GM23338 (cell line): ENCODE data around the gene DAW1. TPM values are rescaled to one million over a fixed set of nuclear protein-coding genes. Genes with fewer than 3 reads are reported as not detected.

Source experiments
- ATAC-seq: fragments of 200-7000 bp; cut with Tn5 transposase; 3 replicates; pipeline ENCODE4 v1.9.1; 2020
- DNase-seq: peaks from one replicate; pipeline ENCODE4 v3.0.0-alpha.2; 2015; ENCODE audit warnings: low spot score
- H2AFZ ChIP-seq: fragments of 200-600 bp; sonication (generic); 2 replicates; pipeline ENCODE4 v1.8.0; 2016; ENCODE audit warnings: antibody characterized with exemption, mild to moderate bottlenecking, moderate library complexity
- H3F3A ChIP-seq: fragments of 200-600 bp; sonication (generic); replicated peaks from 2 replicates; pipeline ENCODE4 v1.8.0; 2017; ENCODE audit warnings: antibody characterized with exemption, mixed run types, low read depth
- H3K27ac ChIP-seq: fragments of 200-600 bp; sonication (generic); 2 replicates; pipeline ENCODE4 v1.6.1; 2016; ENCODE audit warnings: low read depth
- H3K27me3 ChIP-seq: fragments of 200-600 bp; sonication (generic); 2 replicates; pipeline ENCODE4 v1.8.0; 2016; ENCODE audit warnings: mild to moderate bottlenecking, mixed run types, moderate library complexity; ENCODE audit not compliant: insufficient read depth
- H3K36me3 ChIP-seq: fragments of 200-600 bp; sonication (generic); 2 replicates; pipeline ENCODE4 v1.8.0; 2016; ENCODE audit warnings: mild to moderate bottlenecking; ENCODE audit not compliant: insufficient read depth
- H3K4me1 ChIP-seq: fragments of 200-600 bp; sonication (generic); 2 replicates; pipeline ENCODE4 v1.8.0; 2016; ENCODE audit warnings: mild to moderate bottlenecking, moderate library complexity; ENCODE audit not compliant: insufficient read depth
- H3K4me2 ChIP-seq: fragments of 200-600 bp; sonication (generic); 2 replicates; pipeline ENCODE4 v1.7.1; 2017; ENCODE audit warnings: mixed run types
- H3K4me3 ChIP-seq: fragments of 200-600 bp; sonication (generic); 2 replicates; pipeline ENCODE4 v1.6.1; 2016; ENCODE audit warnings: mixed run types
- H3K79me2 ChIP-seq: fragments of 200-600 bp; sonication (generic); replicated peaks from 2 replicates; pipeline ENCODE4 v1.8.0; 2017; ENCODE audit warnings: mild to moderate bottlenecking; ENCODE audit not compliant: insufficient read depth
- H3K9me2 ChIP-seq: fragments of 200-600 bp; sonication (generic); 2 replicates; pipeline ENCODE4 v1.8.0; 2017; ENCODE audit not compliant: insufficient read depth
- H4K20me1 ChIP-seq: fragments of 200-600 bp; sonication (generic); replicated peaks from 2 replicates; pipeline ENCODE4 v1.8.0; 2017; ENCODE audit warnings: mild to moderate bottlenecking; ENCODE audit not compliant: insufficient read depth
- H3K27ac Mint-ChIP-seq: 2 replicates; pipeline ENCODE4 v1.8.0; 2020; ENCODE audit warnings: inconsistent platforms, mild to moderate bottlenecking, moderate library complexity, mixed read lengths
- H3K27me3 Mint-ChIP-seq: 3 replicates; pipeline ENCODE4 v1.8.0; 2022; ENCODE audit warnings: low read depth, mild to moderate bottlenecking, moderate library complexity, mixed read lengths, inconsistent platforms; ENCODE audit not compliant: insufficient read depth, poor library complexity
- H3K36me3 Mint-ChIP-seq: 3 replicates; pipeline ENCODE4 v1.8.0; 2021; ENCODE audit warnings: low read depth, mild to moderate bottlenecking, inconsistent platforms, moderate library complexity, mixed read lengths
- H3K4me1 Mint-ChIP-seq: 3 replicates; pipeline ENCODE4 v1.8.0; 2020; ENCODE audit warnings: mild to moderate bottlenecking, inconsistent platforms, mixed read lengths
- H3K4me3 Mint-ChIP-seq: 3 replicates; pipeline ENCODE4 v1.8.0; 2021; ENCODE audit warnings: moderate library complexity, mild to moderate bottlenecking, inconsistent platforms, mixed read lengths
- H3K9me3 Mint-ChIP-seq: 3 replicates; pipeline ENCODE4 v1.8.0; 2020; ENCODE audit warnings: moderate library complexity, mild to moderate bottlenecking, inconsistent platforms, mixed read lengths
- CREB1 ChIP-seq: fragments of 250-450 bp; sonication (Bioruptor Pico); IDR thresholded peaks from 2 replicates; pipeline ENCODE4 v1.5.0; 2020; ENCODE audit warnings: low read depth, mild to moderate bottlenecking, moderate library complexity
- CTCF ChIP-seq, 2 experiments: fragments of 200-600 bp in 1 of 2; sonication (generic) in 1 of 2; conservative IDR thresholded peaks; 2 replicates each; pipeline versions ENCODE4 v1.5.1 to v1.6.1; 2016 to 2017; ENCODE audit warnings: antibody characterized with exemption in 2 of 2, low read depth in 2 of 2, mild to moderate bottlenecking in 2 of 2, moderate library complexity in 1 of 2
- ETS1 ChIP-seq: IDR thresholded peaks from 2 replicates; pipeline ENCODE4 v1.6.1; 2016; ENCODE audit warnings: antibody characterized with exemption
- EZH2phosphoT487 ChIP-seq: fragments of 200-600 bp; sonication (generic); IDR thresholded peaks from one replicate; pipeline ENCODE4 v1.8.1; 2018; ENCODE audit warnings: antibody characterized with exemption; ENCODE audit not compliant: unreplicated experiment
- NANOG ChIP-seq: IDR thresholded peaks from 2 replicates; pipeline ENCODE4 v1.6.1; 2016; ENCODE audit warnings: antibody characterized with exemption, borderline replicate concordance
- POLR2AphosphoS5 ChIP-seq: IDR thresholded peaks from 2 replicates; pipeline ENCODE4 v1.6.1; 2016; ENCODE audit warnings: antibody characterized with exemption, low read depth
- STAT1 ChIP-seq: IDR thresholded peaks from one replicate; pipeline ENCODE4 v1.6.1; 2016; ENCODE audit warnings: antibody characterized with exemption; ENCODE audit not compliant: unreplicated experiment
- ZNF114 ChIP-seq: fragments of 250-450 bp; sonication (Bioruptor Pico); IDR thresholded peaks from 2 replicates; pipeline ENCODE4 v1.5.0; 2020; ENCODE audit warnings: mild to moderate bottlenecking, moderate library complexity
- ZNF462 ChIP-seq: fragments of 250-450 bp; sonication (Bioruptor Pico); IDR thresholded peaks from 2 replicates; pipeline ENCODE4 v1.5.0; 2020; ENCODE audit warnings: mild to moderate bottlenecking, moderate library complexity
- polyA plus RNA-seq: library from polyadenylated mRNA; unstranded; fragments of >200 nt; fragmentation: Nextera tagmentation; extraction: Ambion mirVana; gene quantifications from 2 replicates; pipeline ENCODE4 v1.2.1, GENCODE V29; 2016
- total RNA-seq: library from RNA; depleted of rRNA; stranded (reverse); fragments of >200 nt; shearing (Covaris generic); gene quantifications from 2 replicates; pipeline ENCODE4 v1.2.3, GENCODE V29; 2014

Gene DAW1
- total and polyA plus RNA-seq, 2 experiments from 2014 or later: 0.71 to 2.0 TPM

- no peak for TF ChIP-seq ZNF114
- no peak for TF ChIP-seq CREB1
- TF ChIP-seq ZNF462 (CRISPR knock-in tag): no peak
- no peak for TF ChIP-seq ETS1
- no peak for TF ChIP-seq STAT1
- TF ChIP-seq NANOG: no peak
- TF ChIP-seq EZH2phosphoT487: no peak
Observed at GRCh38 chr2:227861011-227861410, 10.4 kb upstream of the DAW1 start (continued).

- Mint-ChIP-seq H3K36me3 (no peaks in the 10 kb centered on the region), H3K27me3 (peaks cover 4% of the 10 kb centered on the region), H3K4me1 (peaks cover 18% of the 10 kb centered on the region), H3K4me3 (no peak overlapping the region), H3K27ac (0 out of 2 replicates have a peak overlapping the region, but pooled peaks have one; percentile 34), H3K9me3 (no peaks in the 10 kb centered on the region)
- peak; percentile 72 for DNase-seq
- Histone ChIP-seq H4K20me1 (no peaks in the 10 kb centered on the region), H3K4me1 (peaks cover 18% of the 10 kb centered on the region), H2AFZ (no peak overlapping the region), H3K27me3 (no peaks in the 10 kb centered on the region), H3K79me2 (no peaks in the 10 kb centered on the region), H3K4me2 (no peak overlapping the region), H3K4me3 (no peak overlapping the region), H3F3A (no peaks in the 10 kb centered on the region), H3K27ac (no peak overlapping the region), H3K9me2 (no peaks in the 10 kb centered on the region), H3K36me3 (no peaks in the 10 kb centered on the region)
- peak; percentile 73 to 84 for TF ChIP-seq CTCF (conservative IDR thresholded peaks at IDR 0.05; ENCODE audit: low read depth in 2 of 2)
- no peak for TF ChIP-seq POLR2AphosphoS5
- ATAC-seq: no peak
Observed at GRCh38 chr2:227862227-227862740, 9.1 kb upstream of the DAW1 start.
